ENCODE data around the gene PDE4B.

DNA sequence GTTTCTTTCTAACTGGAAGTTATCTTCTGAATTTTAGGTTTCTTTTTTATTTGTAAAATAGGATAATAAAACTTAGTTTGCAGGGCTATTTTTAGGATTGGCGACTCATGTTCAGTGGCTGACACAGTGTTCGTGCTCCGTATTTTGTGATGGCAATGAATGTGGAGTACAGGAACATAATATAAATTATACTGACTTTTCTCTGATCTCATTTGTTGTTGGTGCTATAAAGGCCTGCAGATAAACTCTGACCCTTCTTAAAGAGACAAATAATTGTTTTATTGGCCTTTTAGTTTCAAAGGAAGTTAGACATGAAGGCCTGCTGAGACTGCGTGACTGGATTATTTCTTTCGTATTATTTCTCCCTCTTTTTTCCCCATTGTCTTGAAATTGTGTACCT is 339.6 kb downstream of the PDE4B start:
- no peak for TF ChIP-seq POLR2A (IDR thresholded peaks at IDR 0.05)
- TF ChIP-seq CTCF (IDR thresholded peaks at IDR 0.05), result no peak
